Renal pelvis (tissue), 12 donors: Measurements from ENCODE around the gene SPINK6. TPM values are rescaled to one million over a fixed set of nuclear protein-coding genes. Genes with fewer than 3 reads are reported as not detected.
A peak's percentile ranks its signal among the peaks of the same experiment; 100 is the strongest.

Source experiments
- DNase-seq: peaks from one replicate; pipeline ENCODE4 v3.0.0-alpha.2; 2013
- long read RNA-seq, 16 experiments: transcript quantifications; one replicate each; lab custom pipeline, GENCODE V29; 2026
- polyA plus RNA-seq, 3 donors: library from polyadenylated mRNA; unstranded; fragments of 120-200 nt; gene quantifications; one replicate each; pipeline ENCODE4 v1.2.1, GENCODE V29; 2013; ENCODE audit not compliant: insufficient read length in 3 of 3

SPINK6 gene
- polyA plus RNA-seq, result not detected
- long read RNA-seq, donor 1, result 0 reads
- long read RNA-seq, donor 2, result 0 reads
- long read RNA-seq, donor 3, result 0 reads
- long read RNA-seq, donor 4, result 0 reads
- long read RNA-seq, donor 5, result 0 reads
- long read RNA-seq, donor 6, result 0 reads
- long read RNA-seq, donor 7, result 0 reads
- long read RNA-seq, donor 8, result 0 reads
- long read RNA-seq, donor 9, result 0 reads
- long read RNA-seq, donor 10, result 0 reads
- long read RNA-seq, donor 11, result 0 reads
- long read RNA-seq, donor 12, result 0 reads
- long read RNA-seq, donor 13, result 0 reads
- long read RNA-seq, donor 14, result 0 reads
- long read RNA-seq, donor 15, result 0 reads
- long read RNA-seq, donor 16, result 0 reads

GRCh38 chr5:148202531-148203203 lies at the start of gene SPINK6:
Gene SPINK6 (plus strand): TSS chr5:148203042. CDS start chr5:148203097, 55 bp downstream.
- DNase-seq, result no peak

GRCh38 chr5:148156609-148157008 lies 46.2 kb upstream of the SPINK6 start:
- DNase-seq, result no peak

GRCh38 chr5:148162038-148162437 lies 40.8 kb upstream of the SPINK6 start:
- DNase-seq, result no peak

- no peak for DNase-seq
Observed at GRCh38 chr5:148163345-148163744, 39.5 kb upstream of the SPINK6 start.

- no peak for DNase-seq
Observed at GRCh38 chr5:148166550-148167283, 36.1 kb upstream of the SPINK6 start.

GRCh38 chr5:148168246-148168645 lies 34.6 kb upstream of the SPINK6 start, which contains the start of gene SPINK14:
Gene SPINK14 (plus strand): TSS chr5:148168546. CDS start chr5:148169733, 1,187 bp downstream.
- no peak for DNase-seq

GRCh38 chr5:148172377-148172776 lies 30.5 kb upstream of the SPINK6 start:
- DNase-seq, result no peak

GRCh38 chr5:148176480-148176879 lies 26.4 kb upstream of the SPINK6 start:
- DNase-seq, result no peak

GRCh38 chr5:148177207-148177606 lies 25.6 kb upstream of the SPINK6 start:
- no peak for DNase-seq

- peak; percentile 30 for DNase-seq
Observed at GRCh38 chr5:148179234-148179824, 23.5 kb upstream of the SPINK6 start.

GRCh38 chr5:148186248-148187003 lies 16.4 kb upstream of the SPINK6 start:
- DNase-seq, result no peak

- no peak for DNase-seq
Observed at GRCh38 chr5:148191010-148191409, 11.8 kb upstream of the SPINK6 start.

GRCh38 chr5:148193202-148193601 lies 9.6 kb upstream of the SPINK6 start:
- DNase-seq, result no peak

- DNase-seq, result no peak
Observed at GRCh38 chr5:148201151-148201550, 1.7 kb upstream of the SPINK6 start.

GRCh38 chr5:148205044-148205806 lies 2.4 kb downstream of the SPINK6 start:
- DNase-seq, result no peak

GRCh38 chr5:148205865-148206264 lies 3.0 kb downstream of the SPINK6 start:
- no peak for DNase-seq

- DNase-seq, result no peak
Observed at GRCh38 chr5:148206620-148207019, 3.8 kb downstream of the SPINK6 start.

- DNase-seq, result no peak
Observed at GRCh38 chr5:148208226-148208625, 5.4 kb downstream of the SPINK6 start.

GRCh38 chr5:148209151-148209770 lies 6.4 kb downstream of the SPINK6 start:
- no peak for DNase-seq

GRCh38 chr5:148214665-148215185 lies 11.9 kb downstream of the SPINK6 start:
- DNase-seq, result no peak
